ENCODE results near the gene ANKS1A.

- TF ChIP-seq ZNF274 (IDR thresholded peaks at IDR 0.05; ENCODE audit: low read depth, low read length), result no peak
- no peak for TF ChIP-seq YY1 (IDR thresholded peaks at IDR 0.05; ENCODE audit: insufficient read depth, insufficient read length)
- TF ChIP-seq SUZ12 (IDR thresholded peaks at IDR 0.05; ENCODE audit: extremely low read depth, insufficient read depth, insufficient read length), result no peak
Observed at GRCh38 chr6:35037664-35038038, 148.6 kb downstream of the ANKS1A start.
